IPS-18c (cell line): ENCODE data around the gene C10orf90.

Source experiments
- H3K4me3 ChIP-seq: 2 replicates; pipeline ENCODE4 v1.7.0; 2013; ENCODE audit warnings: low read depth, mild to moderate bottlenecking, low read length, moderate library complexity; ENCODE audit not compliant: insufficient read depth
- H3K9me3 ChIP-seq: one replicate; pipeline ENCODE4 v1.6.1; 2013; ENCODE audit warnings: mild to moderate bottlenecking, low read length, moderate library complexity; ENCODE audit not compliant: control insufficient read depth, insufficient read depth

The C10orf90 gene, protein sequence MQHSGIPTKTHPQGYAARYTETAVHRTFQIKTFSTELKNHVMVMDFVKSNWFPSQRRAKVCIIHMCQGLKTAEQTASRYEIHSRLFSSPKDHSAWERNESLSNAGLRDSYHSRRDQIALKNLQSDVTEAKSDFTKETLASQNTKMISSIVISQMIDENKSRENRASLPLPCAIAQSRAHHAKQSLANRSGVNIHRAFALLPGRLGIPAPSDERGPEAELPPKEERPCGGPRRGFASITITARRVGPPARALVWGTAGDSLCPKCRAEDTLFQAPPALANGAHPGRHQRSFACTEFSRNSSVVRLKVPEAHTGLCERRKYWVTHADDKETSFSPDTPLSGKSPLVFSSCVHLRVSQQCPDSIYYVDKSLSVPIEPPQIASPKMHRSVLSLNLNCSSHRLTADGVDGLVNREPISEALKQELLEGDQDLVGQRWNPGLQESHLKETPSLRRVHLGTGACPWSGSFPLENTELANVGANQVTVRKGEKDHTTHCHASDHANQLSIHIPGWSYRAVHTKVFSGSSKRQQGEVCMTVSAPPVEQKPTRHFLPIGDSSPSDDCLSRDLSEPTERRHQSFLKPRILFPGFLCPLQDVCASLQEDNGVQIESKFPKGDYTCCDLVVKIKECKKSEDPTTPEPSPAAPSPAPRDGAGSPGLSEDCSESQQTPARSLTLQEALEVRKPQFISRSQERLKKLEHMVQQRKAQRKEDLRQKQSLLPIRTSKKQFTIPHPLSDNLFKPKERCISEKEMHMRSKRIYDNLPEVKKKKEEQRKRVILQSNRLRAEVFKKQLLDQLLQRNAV

DNA sequence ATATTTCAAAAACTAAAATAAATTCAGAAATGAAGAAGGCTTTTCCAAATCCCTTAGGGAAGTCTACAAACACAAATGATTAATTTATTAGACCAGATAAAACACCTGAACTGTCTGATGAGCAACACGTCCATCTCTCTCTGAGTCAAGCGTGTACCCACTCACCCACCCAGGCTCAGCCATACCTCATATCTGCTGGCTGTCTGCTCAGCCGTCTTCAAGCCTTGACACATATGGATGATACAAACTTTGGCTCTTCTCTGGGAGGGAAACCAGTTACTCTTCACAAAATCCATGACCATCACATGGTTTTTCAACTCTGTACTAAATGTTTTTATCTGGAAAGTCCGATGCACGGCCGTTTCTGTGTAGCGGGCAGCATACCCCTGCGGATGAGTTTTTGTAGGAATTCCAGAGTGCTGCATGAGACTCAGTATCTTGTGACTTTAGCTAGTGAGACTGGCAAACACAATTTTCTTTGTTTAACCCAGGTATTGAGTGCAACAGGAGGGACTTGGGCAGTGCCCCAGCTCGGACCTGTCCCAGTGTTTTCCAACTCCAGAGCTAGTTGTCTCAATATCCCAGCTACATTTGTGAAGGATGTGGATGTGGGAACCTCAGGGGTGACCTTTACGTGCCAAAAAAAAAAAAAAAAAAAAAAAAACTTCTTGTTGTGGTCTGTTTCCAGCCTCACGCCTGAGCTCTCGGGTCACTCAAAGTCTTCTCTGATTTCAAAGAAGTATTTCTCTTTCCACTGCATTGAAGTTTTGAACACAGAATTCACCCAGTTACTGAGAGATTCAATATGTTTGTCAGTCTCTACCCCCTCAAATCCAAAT is at the start of gene C10orf90:
Gene C10orf90, minus strand, starts transcription at position 638 of the 839 bp plus-strand sequence. Its CDS starts 213 bp downstream, at position 425.
- no peaks in the 10 kb centered on the region for H3K9me3 ChIP-seq
- H3K4me3 ChIP-seq, result no peak within 1 kb of the TSS

GRCh38 chr10:126716366-126716765 is 45.9 kb upstream of the C10orf90 start:
- Histone ChIP-seq H3K4me3 (no peak overlapping the region), H3K9me3 (no peaks in the 10 kb centered on the region)

DNA sequence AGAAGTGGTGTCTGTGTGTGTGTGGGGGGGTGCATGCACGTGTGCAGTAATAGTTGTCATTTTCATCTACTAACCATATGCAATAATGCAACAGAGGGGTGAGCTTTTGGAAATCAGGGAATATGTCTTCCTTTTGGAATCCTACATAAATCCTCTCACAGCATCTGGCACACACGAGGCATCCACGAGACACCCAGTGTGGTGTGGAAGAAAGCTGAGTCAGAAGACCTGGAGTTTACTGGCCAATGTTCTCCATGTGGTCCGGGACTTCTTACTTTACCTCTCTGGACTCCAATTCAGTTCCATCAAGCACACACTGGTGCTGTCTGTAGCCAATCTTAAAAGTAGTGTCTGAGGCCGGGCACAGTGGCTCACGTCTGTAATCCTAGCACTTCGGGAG is 43.1 kb upstream of the C10orf90 start:
- Histone ChIP-seq H3K9me3 (peaks cover 2% of the 10 kb centered on the region), H3K4me3 (no peak overlapping the region)

GRCh38 chr10:126712681-126713080 is 42.2 kb upstream of the C10orf90 start:
- H3K4me3 ChIP-seq, result no peak overlapping the region
- H3K9me3 ChIP-seq, result peaks cover 2% of the 10 kb centered on the region

DNA sequence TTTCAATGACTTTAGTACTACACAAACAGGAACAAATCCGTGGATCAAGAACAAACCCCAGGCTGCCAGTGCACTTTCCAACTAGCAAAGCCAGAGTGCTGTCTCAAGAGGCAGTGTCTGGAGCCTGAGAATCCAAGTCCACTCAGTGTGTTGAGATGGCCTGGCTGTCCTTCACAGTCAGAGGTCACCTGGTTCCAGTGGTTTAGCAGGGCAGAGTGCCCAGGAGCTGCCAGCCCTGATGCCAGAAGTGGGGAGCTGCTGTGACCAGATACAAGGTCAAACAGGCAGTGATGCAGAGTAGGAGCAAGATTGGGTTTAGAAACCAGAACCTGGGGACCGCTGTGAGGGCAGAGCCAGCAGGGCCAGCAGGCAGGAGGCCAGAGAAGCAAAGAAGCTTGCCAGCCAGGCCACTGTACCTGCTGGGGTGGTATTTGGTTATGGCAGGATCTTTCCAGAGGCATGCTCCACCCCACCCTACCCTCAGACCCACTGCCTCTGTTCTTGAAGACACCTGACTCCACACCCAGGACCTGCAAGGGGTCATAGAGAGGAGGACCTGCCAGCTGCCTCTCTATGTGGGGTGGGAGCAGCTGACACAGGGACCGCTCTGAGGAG is 35.6 kb upstream of the C10orf90 start:
- no peak overlapping the region for H3K4me3 ChIP-seq

DNA sequence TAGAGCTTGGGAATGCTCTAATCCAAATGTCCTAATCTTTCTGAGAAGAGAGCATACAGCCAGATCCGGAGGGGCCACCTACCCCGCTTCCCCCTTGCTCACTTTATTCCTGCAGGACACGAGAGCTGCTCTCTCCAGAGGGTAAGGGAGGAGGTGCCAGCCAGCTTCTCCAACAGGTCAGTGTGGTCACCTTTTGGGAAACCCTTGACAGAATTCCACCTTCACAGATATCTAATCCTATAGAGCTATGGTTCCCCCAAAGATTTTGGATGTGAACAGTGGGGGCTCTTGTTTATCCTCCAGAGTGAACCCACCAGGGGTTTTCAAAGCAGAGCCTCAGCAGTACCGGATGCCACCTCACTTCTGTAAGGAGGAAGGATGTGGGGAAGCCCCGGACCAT is 34.6 kb upstream of the C10orf90 start:
- no peaks in the 10 kb centered on the region for H3K9me3 ChIP-seq
- H3K4me3 ChIP-seq, result no peak overlapping the region

More for the DNA sequence above, 35.6 kb upstream of the C10orf90 start:
- peaks cover 2% of the 10 kb centered on the region for H3K9me3 ChIP-seq

- Histone ChIP-seq H3K9me3 (no peaks in the 10 kb centered on the region), H3K4me3 (no peak overlapping the region)
Observed at GRCh38 chr10:126704649-126705048, 34.2 kb upstream of the C10orf90 start.

DNA sequence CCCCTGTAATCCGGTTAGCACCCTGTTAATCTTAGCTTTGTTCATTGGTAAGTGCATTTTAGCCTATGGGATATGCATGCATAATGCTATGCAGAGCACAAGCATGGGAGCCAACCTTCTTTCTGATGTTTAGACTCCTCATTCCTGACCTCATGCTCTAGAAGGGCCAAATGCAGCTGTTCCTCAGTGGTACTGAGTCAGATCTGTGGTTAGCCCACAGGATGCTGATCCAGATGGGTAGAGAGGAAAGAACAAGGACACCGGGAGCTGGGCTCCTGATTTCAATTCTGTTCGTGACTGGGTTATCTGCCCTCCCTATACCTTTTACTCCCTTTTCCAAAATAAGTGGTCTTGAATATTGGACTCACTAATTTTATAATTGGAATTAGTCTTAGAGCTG is 31.7 kb upstream of the C10orf90 start:
- no peak overlapping the region for H3K4me3 ChIP-seq
- no peaks in the 10 kb centered on the region for H3K9me3 ChIP-seq

DNA sequence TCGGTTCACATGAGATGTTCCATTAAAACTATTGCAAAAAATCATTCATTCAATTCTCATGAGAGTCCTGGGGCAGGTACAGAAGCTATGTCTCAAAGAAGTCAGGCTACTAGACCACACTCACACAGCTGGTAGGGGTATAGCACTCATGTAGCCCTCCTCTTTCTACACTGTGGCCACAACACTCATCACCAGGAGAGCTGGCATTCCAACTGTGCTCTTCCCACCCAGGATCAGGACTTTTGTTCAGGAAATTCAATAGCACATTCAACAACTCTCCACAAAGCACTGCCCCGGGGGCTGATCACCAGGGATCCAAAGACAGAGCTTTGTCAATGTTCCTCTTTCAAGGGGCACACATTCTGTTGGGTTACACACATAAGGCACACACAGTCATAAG is 31.0 kb upstream of the C10orf90 start:
- no peaks in the 10 kb centered on the region for H3K9me3 ChIP-seq
- no peak overlapping the region for H3K4me3 ChIP-seq

- no peaks in the 10 kb centered on the region for H3K9me3 ChIP-seq
- no peak overlapping the region for H3K4me3 ChIP-seq
Observed at GRCh38 chr10:126696684-126697083, 26.2 kb upstream of the C10orf90 start.

- H3K4me3 ChIP-seq, result no peak overlapping the region
- peaks cover 2% of the 10 kb centered on the region for H3K9me3 ChIP-seq
Observed at GRCh38 chr10:126691456-126691855, 21.0 kb upstream of the C10orf90 start.

- Histone ChIP-seq H3K9me3 (peaks cover 2% of the 10 kb centered on the region), H3K4me3 (no peak overlapping the region)
Observed at GRCh38 chr10:126690534-126690933, 20.0 kb upstream of the C10orf90 start.

GRCh38 chr10:126689461-126689994 is 19.0 kb upstream of the C10orf90 start:
- Histone ChIP-seq H3K4me3 (no peak overlapping the region), H3K9me3 (peaks cover 2% of the 10 kb centered on the region)

GRCh38 chr10:126687121-126687606 is 16.7 kb upstream of the C10orf90 start:
- Histone ChIP-seq H3K9me3 (peaks cover 2% of the 10 kb centered on the region), H3K4me3 (no peak overlapping the region)

- peaks cover 2% of the 10 kb centered on the region for H3K9me3 ChIP-seq
- no peak overlapping the region for H3K4me3 ChIP-seq
Observed at GRCh38 chr10:126686719-126687118, 16.2 kb upstream of the C10orf90 start.

- H3K4me3 ChIP-seq, result no peak overlapping the region
- H3K9me3 ChIP-seq, result peaks cover 2% of the 10 kb centered on the region
Observed at GRCh38 chr10:126686268-126686667, 15.8 kb upstream of the C10orf90 start.

GRCh38 chr10:126685756-126686155 is 15.3 kb upstream of the C10orf90 start:
- peaks cover 2% of the 10 kb centered on the region for H3K9me3 ChIP-seq
- no peak overlapping the region for H3K4me3 ChIP-seq
